H9 (cell line): Measurements from ENCODE around the gene VSIG8. TPM values are rescaled to one million over a fixed set of nuclear protein-coding genes. Genes with fewer than 3 reads are reported as not detected.

Source experiments
- DNase-seq: peaks from one replicate; pipeline ENCODE4 v3.0.0-alpha.2; 2017
- H2AFZ ChIP-seq: one replicate; pipeline ENCODE4 v1.6.1; 2013; ENCODE audit warnings: mild to moderate bottlenecking, low read length, control low read depth, moderate library complexity
- H2AK5ac ChIP-seq: 2 replicates; pipeline ENCODE4 v1.6.1; 2013; ENCODE audit warnings: low read length, control low read depth, mixed read lengths; ENCODE audit not compliant: insufficient read length
- H2BK120ac ChIP-seq: one replicate; pipeline ENCODE4 v1.6.1; 2013; ENCODE audit warnings: low read depth, mild to moderate bottlenecking, low read length, control low read depth, inconsistent platforms; ENCODE audit not compliant: poor library complexity, severe bottlenecking
- H2BK12ac ChIP-seq: 2 replicates; pipeline ENCODE4 v1.6.1; 2013; ENCODE audit warnings: low read length, control low read depth, mixed read lengths, low read depth; ENCODE audit not compliant: insufficient read length
- H2BK15ac ChIP-seq: 2 replicates; pipeline ENCODE4 v1.6.1; 2013; ENCODE audit warnings: low read depth, low read length, control low read depth
- H2BK20ac ChIP-seq: one replicate; pipeline ENCODE4 v1.6.1; 2013; ENCODE audit warnings: low read depth, mild to moderate bottlenecking, low read length, control low read depth, inconsistent platforms; ENCODE audit not compliant: poor library complexity, severe bottlenecking
- H2BK5ac ChIP-seq: 2 replicates; pipeline ENCODE4 v1.6.1; 2013; ENCODE audit warnings: low read length, control low read depth, mixed read lengths; ENCODE audit not compliant: insufficient read length
- H3K14ac ChIP-seq: 2 replicates; pipeline ENCODE4 v1.6.1; 2013; ENCODE audit warnings: low read length, control low read depth; ENCODE audit not compliant: insufficient read depth
- H3K18ac ChIP-seq: 2 replicates; pipeline ENCODE4 v1.6.1; 2013; ENCODE audit warnings: low read depth, mild to moderate bottlenecking, mixed read lengths, low read length, control low read depth; ENCODE audit not compliant: insufficient read length
- H3K23ac ChIP-seq: 2 replicates; pipeline ENCODE4 v1.6.1; 2013; ENCODE audit warnings: low read length, control low read depth, mixed read lengths, low read depth; ENCODE audit not compliant: insufficient read length
- H3K23me2 ChIP-seq: 2 replicates; pipeline ENCODE4 v1.6.1; 2013; ENCODE audit warnings: low read depth, mild to moderate bottlenecking, mixed read lengths, low read length, control low read depth; ENCODE audit not compliant: insufficient read length, poor library complexity, severe bottlenecking
- H3K27ac ChIP-seq: 2 replicates; pipeline ENCODE4 v1.5.1; 2013; ENCODE audit warnings: low read length, control low read depth, mixed read lengths, low read depth; ENCODE audit not compliant: insufficient read length
- H3K27me3 ChIP-seq: 2 replicates; pipeline ENCODE4 v1.6.1; 2013; ENCODE audit warnings: low read length, control low read depth, inconsistent platforms; ENCODE audit not compliant: insufficient read depth
- H3K4ac ChIP-seq: 2 replicates; pipeline ENCODE4 v1.6.1; 2013; ENCODE audit warnings: low read depth, mild to moderate bottlenecking, control low read depth, inconsistent platforms, low read length, moderate library complexity
- H3K4me1 ChIP-seq: 2 replicates; pipeline ENCODE4 v1.6.1; 2013; ENCODE audit warnings: low read length, control low read depth, inconsistent platforms; ENCODE audit not compliant: insufficient read depth
- H3K4me2 ChIP-seq: 2 replicates; pipeline ENCODE4 v1.6.1; 2013; ENCODE audit warnings: low read length, control low read depth, mixed read lengths; ENCODE audit not compliant: insufficient read length, insufficient read depth
- H3K56ac ChIP-seq: 2 replicates; pipeline ENCODE4 v1.6.1; 2013; ENCODE audit warnings: low read depth, mild to moderate bottlenecking, mixed read lengths, low read length, control low read depth; ENCODE audit not compliant: insufficient read length
- H3K79me1 ChIP-seq: 2 replicates; pipeline ENCODE4 v1.6.1; 2013; ENCODE audit warnings: low read depth, mild to moderate bottlenecking, moderate library complexity, low read length, control low read depth, inconsistent platforms; ENCODE audit not compliant: insufficient read depth, poor library complexity, severe bottlenecking
- H3K79me2 ChIP-seq: 2 replicates; pipeline ENCODE4 v1.6.1; 2013; ENCODE audit warnings: low read length, control low read depth, inconsistent platforms; ENCODE audit not compliant: insufficient read depth
- H3K9ac ChIP-seq: 2 replicates; pipeline ENCODE4 v1.6.1; 2013; ENCODE audit warnings: low read length, control low read depth, mixed read lengths; ENCODE audit not compliant: insufficient read length; ENCODE audit errors: extremely low read depth
- H3K9me3 ChIP-seq: one replicate; pipeline ENCODE4 v1.6.1; 2013; ENCODE audit warnings: low read depth, low read length, inconsistent platforms; ENCODE audit not compliant: control insufficient read depth
- H3T11ph ChIP-seq: one replicate; pipeline ENCODE4 v1.6.1; 2013; ENCODE audit warnings: mild to moderate bottlenecking, low read length, control low read depth, inconsistent platforms
- H4K20me1 ChIP-seq: one replicate; pipeline ENCODE4 v1.6.1; 2013; ENCODE audit not compliant: control insufficient read depth, insufficient read length, insufficient read depth
- H4K5ac ChIP-seq: 2 replicates; pipeline ENCODE4 v1.6.1; 2013; ENCODE audit warnings: low read depth, mild to moderate bottlenecking, mixed read lengths, low read length, control low read depth; ENCODE audit not compliant: insufficient read length
- H4K8ac ChIP-seq: replicated peaks from 2 replicates; pipeline ENCODE4 v1.6.1; 2013; ENCODE audit warnings: low read length, control low read depth, mixed read lengths, low read depth; ENCODE audit not compliant: insufficient read length
- H4K91ac ChIP-seq: 2 replicates; pipeline ENCODE4 v1.6.1; 2013; ENCODE audit warnings: low read depth, mild to moderate bottlenecking, moderate library complexity, mixed read lengths, low read length, control low read depth; ENCODE audit not compliant: insufficient read length
- H3K27ac Mint-ChIP-seq, 3 experiments: 2 replicates in 2 of 3; 3 replicates in 1 of 3; pipeline ENCODE4 v1.8.0; 2020 to 2021; ENCODE audit warnings: mixed read lengths in 3 of 3, mild to moderate bottlenecking in 1 of 3, moderate library complexity in 1 of 3
- H3K27me3 Mint-ChIP-seq: 2 replicates; pipeline ENCODE4 v1.8.0; 2021; ENCODE audit warnings: low read depth, mild to moderate bottlenecking, moderate library complexity, mixed read lengths
- H3K36me3 Mint-ChIP-seq, 3 experiments: 2 replicates in 2 of 3; 3 replicates in 1 of 3; pipeline ENCODE4 v1.8.0; 2020 to 2021; ENCODE audit warnings: low read depth in 3 of 3, mixed read lengths in 3 of 3; ENCODE audit not compliant: insufficient read depth in 1 of 3
- H3K4me1 Mint-ChIP-seq, 2 experiments: 2 replicates each; pipeline ENCODE4 v1.8.0; 2020; ENCODE audit warnings: mixed read lengths in 2 of 2
- H3K4me3 Mint-ChIP-seq, 2 experiments: 2 replicates in 1 of 2; 3 replicates in 1 of 2; pipeline ENCODE4 v1.8.0; 2020 to 2021; ENCODE audit warnings: mild to moderate bottlenecking in 2 of 2, mixed read lengths in 2 of 2, moderate library complexity in 1 of 2
- H3K9me3 Mint-ChIP-seq, 2 experiments: 2 replicates in 1 of 2; 3 replicates in 1 of 2; pipeline ENCODE4 v1.8.0; 2020; ENCODE audit warnings: mild to moderate bottlenecking in 2 of 2, mixed read lengths in 2 of 2, moderate library complexity in 1 of 2
- CTCF ChIP-seq: fragments of 200-600 bp; sonication (generic); conservative IDR thresholded peaks from 3 replicates; pipeline ENCODE4 v1.8.0; 2021; ENCODE audit warnings: antibody characterized with exemption, mild to moderate bottlenecking
- WGBS: extraction: QIAGEN DNeasy Blood & Tissue Kit; methylation state at CpG from one replicate; pipeline ENCODE4 v1.1.7; 2013; ENCODE audit warnings: missing lambda C conversion rate, low lambda C conversion rate, mixed read lengths; ENCODE audit not compliant: insufficient read length; ENCODE audit errors: extremely low coverage; 5-methylcytosine and 5-hydroxymethylcytosine counted together
- total RNA-seq: library from RNA; stranded (reverse); gene quantifications from 2 replicates; pipeline ENCODE4 v1.2.1, GENCODE V29; 2021

The VSIG8 gene
- total RNA-seq, 1 experiment from 2014 or later = not detected

- H2AK5ac ChIP-seq = no peak overlapping the region
- H2BK15ac ChIP-seq = no peak overlapping the region
- no peak for DNase-seq
- no peaks in the 10 kb centered on the region for H3K79me2 ChIP-seq
- H3K23ac ChIP-seq = no peak overlapping the region
- H3T11ph ChIP-seq = no peak overlapping the region
- H2BK120ac ChIP-seq = no peak overlapping the region
- H4K20me1 ChIP-seq = no peaks in the 10 kb centered on the region
- H3K4me1 ChIP-seq = no peaks in the 10 kb centered on the region
- no peak overlapping the region for H3K56ac ChIP-seq
- H3K9me3 ChIP-seq = no peaks in the 10 kb centered on the region
- no peaks in the 10 kb centered on the region for H3K27me3 ChIP-seq
- no peak overlapping the region for H3K4me3 Mint-ChIP-seq
- H3K36me3 Mint-ChIP-seq = no peaks in the 10 kb centered on the region
- H3K14ac ChIP-seq = no peak overlapping the region
- H3K23me2 ChIP-seq = no peaks in the 10 kb centered on the region
- no peak overlapping the region for H3K27ac ChIP-seq
- H3K4me2 ChIP-seq = no peak overlapping the region
- H3K79me1 ChIP-seq = no peaks in the 10 kb centered on the region
- no peak overlapping the region for H2BK20ac ChIP-seq
- H3K18ac ChIP-seq = no peak overlapping the region
- no peak overlapping the region for H4K91ac ChIP-seq
- H2BK5ac ChIP-seq = no peak overlapping the region
- no peaks in the 10 kb centered on the region for H3K9me3 Mint-ChIP-seq
- H3K4ac ChIP-seq = no peak overlapping the region
- no peak overlapping the region for H4K8ac ChIP-seq
- no peak overlapping the region for H3K9ac ChIP-seq
- no peak overlapping the region for H2AFZ ChIP-seq
- H3K27ac Mint-ChIP-seq = no peak overlapping the region
- TF ChIP-seq CTCF = no peak
- no peak overlapping the region for H4K5ac ChIP-seq
- no peak overlapping the region for H2BK12ac ChIP-seq
- no CpG with 5 or more reads among the region's 8 CpGs for WGBS
- H3K4me1 Mint-ChIP-seq = peaks cover 11% of the 10 kb centered on the region in 2 experiments
- peaks cover 2% of the 10 kb centered on the region; the same call in 1 of the 2 replicates for H3K27me3 Mint-ChIP-seq
Observed at GRCh38 chr1:159890390-159890789, 27.9 kb upstream of the VSIG8 start.
